ENCODE data around the gene CAPZA1.

DNA sequence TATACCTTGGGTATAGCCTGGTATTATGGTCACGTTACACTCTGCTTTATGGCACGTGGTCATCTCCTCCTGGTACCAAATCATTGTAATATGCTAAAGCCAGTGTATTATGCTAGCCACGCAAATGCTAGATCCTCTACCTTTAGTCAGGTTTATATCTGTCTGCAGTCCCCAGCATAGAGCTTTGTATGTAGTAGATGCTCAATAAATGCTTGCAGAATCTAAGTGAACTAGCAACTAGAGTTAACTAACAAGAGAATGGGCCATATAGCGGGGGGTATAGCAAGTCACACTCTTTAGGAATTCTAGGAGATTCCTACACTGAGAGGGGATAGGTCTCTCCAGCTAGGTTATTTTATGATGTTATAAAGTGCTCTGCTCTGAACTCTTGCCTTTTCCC lies 57.9 kb downstream of the CAPZA1 start:
- TF ChIP-seq, protein P1, sequence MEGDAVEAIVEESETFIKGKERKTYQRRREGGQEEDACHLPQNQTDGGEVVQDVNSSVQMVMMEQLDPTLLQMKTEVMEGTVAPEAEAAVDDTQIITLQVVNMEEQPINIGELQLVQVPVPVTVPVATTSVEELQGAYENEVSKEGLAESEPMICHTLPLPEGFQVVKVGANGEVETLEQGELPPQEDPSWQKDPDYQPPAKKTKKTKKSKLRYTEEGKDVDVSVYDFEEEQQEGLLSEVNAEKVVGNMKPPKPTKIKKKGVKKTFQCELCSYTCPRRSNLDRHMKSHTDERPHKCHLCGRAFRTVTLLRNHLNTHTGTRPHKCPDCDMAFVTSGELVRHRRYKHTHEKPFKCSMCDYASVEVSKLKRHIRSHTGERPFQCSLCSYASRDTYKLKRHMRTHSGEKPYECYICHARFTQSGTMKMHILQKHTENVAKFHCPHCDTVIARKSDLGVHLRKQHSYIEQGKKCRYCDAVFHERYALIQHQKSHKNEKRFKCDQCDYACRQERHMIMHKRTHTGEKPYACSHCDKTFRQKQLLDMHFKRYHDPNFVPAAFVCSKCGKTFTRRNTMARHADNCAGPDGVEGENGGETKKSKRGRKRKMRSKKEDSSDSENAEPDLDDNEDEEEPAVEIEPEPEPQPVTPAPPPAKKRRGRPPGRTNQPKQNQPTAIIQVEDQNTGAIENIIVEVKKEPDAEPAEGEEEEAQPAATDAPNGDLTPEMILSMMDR (IDR thresholded peaks at IDR 0.05; ENCODE audit: insufficient read depth, low read depth, low read length), result no peak
- TF ChIP-seq EZH2 (IDR thresholded peaks at IDR 0.05; ENCODE audit: insufficient read depth, low read length), result no peak
